Activated T-cell treated with anti-CD3 and anti-CD28 coated beads for 4 hours (primary cell): ENCODE results near the gene PXT1.

ENCODE experiments used
- DNase-seq: peaks from one replicate; pipeline ENCODE4 v3.0.0-alpha.2; 2020

Gene PXT1

GRCh38 chr6:36343109-36343680 is 99.5 kb downstream of the PXT1 start:
- no peak for DNase-seq

GRCh38 chr6:36340618-36341454 is 101.8 kb downstream of the PXT1 start:
- DNase-seq, result peak; percentile 72
